A549 treated with dexamethasone at 1 μM for 4 hours (cell line): ENCODE results near the gene NARF. TPM values are rescaled to one million over a fixed set of nuclear protein-coding genes. Genes with fewer than 3 reads are reported as not detected.

Experiments
- total RNA-seq: library from RNA; stranded (reverse); fragments of 200-300 nt; extraction: Qiagen RNA extraction; gene quantifications from 5 replicates; pipeline ENCODE4 v1.2.3, GENCODE V29; 2022

The NARF gene
- 45.1 to 52.5 TPM (median 49.4 TPM) in 5 replicates for total RNA-seq

GRCh38 chr17:82458179-82458884 is at the start of gene NARF:
Gene NARF (plus strand): TSS chr17:82458741. CDS start chr17:82458804, 63 bp downstream.

GRCh38 chr17:82418001-82418986 is 40.2 kb upstream of the NARF start, which contains the start of the genes HEXD and OGFOD3:
Gene HEXD (plus strand): TSS chr17:82418347. CDS start chr17:82419800, 1,453 bp downstream.
Gene OGFOD3 (minus strand): TSS chr17:82418586. CDS start chr17:82418485, 101 bp downstream.

GRCh38 chr17:82450357-82451106 is 8.0 kb upstream of the NARF start, which contains the start of gene CYBC1:
Gene CYBC1 (minus strand): TSS chr17:82450752. CDS start chr17:82449254, 1,498 bp downstream.

GRCh38 chr17:82518826-82519810 is 60.6 kb downstream of the NARF start, which contains the start of gene FOXK2:
Gene FOXK2 (plus strand): TSS chr17:82519732. CDS start chr17:82519889, 157 bp downstream.

Other genes starting within 250 kb of the NARF start
- gene CCDC57, start 245.9 kb upstream of the NARF start, total RNA-seq, result 16.5 to 28.0 TPM (median 23.8 TPM) in 5 replicates
- 122 to 172 TPM (median 152 TPM) in 5 replicates for gene SLC16A3, start 229.7 kb upstream of the NARF start, total RNA-seq
- gene CSNK1D, start 185.0 kb upstream of the NARF start, total RNA-seq, result 191 to 263 TPM (median 245 TPM) in 5 replicates
- 0.08 to 0.22 TPM (median 0.15 TPM) in 5 replicates for gene CD7, start 141.1 kb upstream of the NARF start, total RNA-seq
- gene SECTM1, start 125.0 kb upstream of the NARF start, total RNA-seq, result 1.3 to 2.5 TPM (median 2.3 TPM) in 5 replicates
- gene TEX19, start 99.5 kb upstream of the NARF start, total RNA-seq, result 0.26 to 0.53 TPM (median 0.37 TPM) in 5 replicates
- gene UTS2R, start 87.0 kb upstream of the NARF start, total RNA-seq, result 0.06 TPM in 2 of 5 replicates, not detected in the others
- 10.1 to 14.1 TPM (median 13.0 TPM) in 5 replicates for gene HEXD, start 40.4 kb upstream of the NARF start, total RNA-seq
- gene OGFOD3, start 40.2 kb upstream of the NARF start, total RNA-seq, result 18.0 to 26.1 TPM (median 23.2 TPM) in 5 replicates
- 45.9 to 65.3 TPM (median 58.7 TPM) in 5 replicates for gene CYBC1, start 8.0 kb upstream of the NARF start, total RNA-seq
- 41.7 to 62.8 TPM (median 60.0 TPM) in 5 replicates for gene FOXK2, start 61.0 kb downstream of the NARF start, total RNA-seq
- gene WDR45B, start 189.7 kb downstream of the NARF start, total RNA-seq, result 89.2 to 98.0 TPM (median 95.1 TPM) in 5 replicates
- gene RAB40B, start 240.0 kb downstream of the NARF start, total RNA-seq, result 11.2 to 16.0 TPM (median 15.2 TPM) in 5 replicates